Neural progenitor cell (in vitro differentiated cells): ENCODE measurements around the gene DCC. TPM values are rescaled to one million over a fixed set of nuclear protein-coding genes. Genes with fewer than 3 reads are reported as not detected.
A peak's percentile ranks its signal among the peaks of the same experiment; 100 is the strongest.

ENCODE experiments used
- DNase-seq: peaks from one replicate; pipeline ENCODE4 v3.0.0-alpha.2; 2016; ENCODE audit warnings: low spot score
- H2AFZ ChIP-seq: fragments of 200-600 bp; sonication (generic); replicated peaks from 2 replicates; pipeline ENCODE4 v1.6.1; 2016; ENCODE audit warnings: antibody characterized with exemption
- H3F3A ChIP-seq: fragments of 200-600 bp; sonication (generic); 2 replicates; pipeline ENCODE4 v1.6.1; 2016; ENCODE audit warnings: antibody characterized with exemption, low read depth
- H3K27ac ChIP-seq: fragments of 200-600 bp; sonication (generic); 2 replicates; pipeline ENCODE4 v1.5.1; 2016; ENCODE audit warnings: mild to moderate bottlenecking
- H3K27me3 ChIP-seq: fragments of 200-600 bp; sonication (generic); 2 replicates; pipeline ENCODE4 v1.6.1; 2016; ENCODE audit warnings: mild to moderate bottlenecking, moderate library complexity
- H3K36me3 ChIP-seq: fragments of 200-600 bp; sonication (generic); 2 replicates; pipeline ENCODE4 v1.5.1; 2016
- H3K4me1 ChIP-seq: fragments of 200-600 bp; sonication (generic); 2 replicates; pipeline ENCODE4 v1.6.1; 2016; ENCODE audit warnings: mixed run types
- H3K4me2 ChIP-seq: fragments of 200-600 bp; sonication (generic); 2 replicates; pipeline ENCODE4 v1.6.1; 2016
- H3K4me3 ChIP-seq: fragments of 200-600 bp; sonication (generic); 2 replicates; pipeline ENCODE4 v1.5.1; 2016
- H3K79me2 ChIP-seq: fragments of 200-600 bp; sonication (generic); 2 replicates; pipeline ENCODE4 v1.6.1; 2016; ENCODE audit warnings: low read depth
- H3K9ac ChIP-seq: fragments of 200-600 bp; sonication (generic); 2 replicates; pipeline ENCODE4 v1.6.1; 2016
- H3K9me3 ChIP-seq: fragments of 200-600 bp; sonication (generic); 2 replicates; pipeline ENCODE4 v1.5.1; 2016; ENCODE audit warnings: low read depth
- H4K20me1 ChIP-seq: fragments of 200-600 bp; sonication (generic); 2 replicates; pipeline ENCODE4 v1.6.1; 2016; ENCODE audit warnings: low read depth
- H3K27ac Mint-ChIP-seq: 3 replicates; pipeline ENCODE4 v1.8.0; 2021; ENCODE audit warnings: mixed read lengths
- H3K27me3 Mint-ChIP-seq: 2 replicates; pipeline ENCODE4 v1.8.0; 2022; ENCODE audit warnings: low read depth, mild to moderate bottlenecking, inconsistent platforms, moderate library complexity, mixed read lengths; ENCODE audit not compliant: insufficient read depth
- H3K36me3 Mint-ChIP-seq: 3 replicates; pipeline ENCODE4 v1.8.0; 2021; ENCODE audit warnings: mixed read lengths
- H3K4me1 Mint-ChIP-seq: 3 replicates; pipeline ENCODE4 v1.8.0; 2021; ENCODE audit warnings: mixed read lengths
- H3K4me3 Mint-ChIP-seq: 3 replicates; pipeline ENCODE4 v1.8.0; 2021; ENCODE audit warnings: mild to moderate bottlenecking, moderate library complexity, mixed read lengths
- H3K9me3 Mint-ChIP-seq: 3 replicates; pipeline ENCODE4 v1.8.0; 2020; ENCODE audit warnings: mixed read lengths
- CTCF ChIP-seq: fragments of 200-600 bp; sonication (generic); IDR thresholded peaks from 2 replicates; pipeline ENCODE4 v1.5.1; 2017; ENCODE audit warnings: antibody characterized with exemption, mild to moderate bottlenecking
- EZH2 ChIP-seq: fragments of 200-600 bp; sonication (generic); IDR thresholded peaks from 2 replicates; pipeline ENCODE4 v1.6.1; 2017; ENCODE audit warnings: antibody characterized with exemption, mild to moderate bottlenecking, moderate library complexity
- EZH2phosphoT487 ChIP-seq: fragments of 200-600 bp; sonication (generic); IDR thresholded peaks from 2 replicates; pipeline ENCODE4 v1.6.1; 2017; ENCODE audit warnings: antibody characterized with exemption
- total RNA-seq: library from RNA; depleted of rRNA; stranded (reverse); fragments of >200 nt; gene quantifications from 2 replicates; pipeline ENCODE4 v1.2.3, GENCODE V29; 2015; ENCODE audit warnings: low replicate concordance

DCC gene
- total RNA-seq, 1 donor from 2014 or later: 0.41 TPM

- Histone ChIP-seq H3F3A (no peaks in the 10 kb centered on the region), H3K9me3 (no peaks in the 10 kb centered on the region), H3K79me2 (no peaks in the 10 kb centered on the region), H3K4me2 (no peak overlapping the region), H3K4me3 (no peak overlapping the region), H3K9ac (no peak overlapping the region), H3K27me3 (no peaks in the 10 kb centered on the region), H4K20me1 (no peaks in the 10 kb centered on the region), H3K36me3 (no peaks in the 10 kb centered on the region), H3K4me1 (no peaks in the 10 kb centered on the region), H2AFZ (no peak overlapping the region), H3K27ac (no peak overlapping the region)
- H3K4me3 Mint-ChIP-seq: no peak overlapping the region
- no peaks in the 10 kb centered on the region for H3K27me3 Mint-ChIP-seq
- H3K36me3 Mint-ChIP-seq: peaks cover 7% of the 10 kb centered on the region
- H3K9me3 Mint-ChIP-seq: peaks cover 3% of the 10 kb centered on the region
- no peak for DNase-seq
- H3K27ac Mint-ChIP-seq: no peak overlapping the region
- TF ChIP-seq EZH2 (no peak), EZH2phosphoT487 (no peak), CTCF (no peak)
- H3K4me1 Mint-ChIP-seq: no peaks in the 10 kb centered on the region
These were observed 102.7 kb downstream of the DCC start for GRCh38 chr18:52442686-52443085.

GRCh38 chr18:52451256-52451655 is 111.3 kb downstream of the DCC start:
- DNase-seq: peak; percentile 9
- Histone ChIP-seq H3K4me3 (no peak overlapping the region), H3K9ac (no peak overlapping the region), H3K36me3 (no peaks in the 10 kb centered on the region), H3K27me3 (no peaks in the 10 kb centered on the region), H3K4me1 (no peaks in the 10 kb centered on the region), H3F3A (no peaks in the 10 kb centered on the region), H3K9me3 (no peaks in the 10 kb centered on the region), H3K79me2 (no peaks in the 10 kb centered on the region), H2AFZ (no peak overlapping the region), H4K20me1 (no peaks in the 10 kb centered on the region), H3K27ac (no peak overlapping the region), H3K4me2 (no peak overlapping the region)
- Mint-ChIP-seq H3K36me3 (peaks cover 12% of the 10 kb centered on the region), H3K27ac (no peak overlapping the region), H3K4me1 (peaks cover 14% of the 10 kb centered on the region), H3K9me3 (peaks cover 7% of the 10 kb centered on the region), H3K27me3 (no peaks in the 10 kb centered on the region), H3K4me3 (no peak overlapping the region)
- TF ChIP-seq CTCF: no peak
- no peak for TF ChIP-seq EZH2
- no peak for TF ChIP-seq EZH2phosphoT487

- no peak overlapping the region for H3K4me3 Mint-ChIP-seq
- no peaks in the 10 kb centered on the region for H3K9me3 ChIP-seq
- TF ChIP-seq EZH2phosphoT487 (no peak), CTCF (no peak), EZH2 (no peak)
- H3K4me2 ChIP-seq: no peak overlapping the region
- H4K20me1 ChIP-seq: no peaks in the 10 kb centered on the region
- H2AFZ ChIP-seq: no peak overlapping the region
- no peaks in the 10 kb centered on the region for H3K79me2 ChIP-seq
- H3K36me3 ChIP-seq: no peaks in the 10 kb centered on the region
- peaks cover 10% of the 10 kb centered on the region for H3K36me3 Mint-ChIP-seq
- H3K27ac ChIP-seq: no peak overlapping the region
- H3K9ac ChIP-seq: no peak overlapping the region
- peaks cover 14% of the 10 kb centered on the region for H3K4me1 Mint-ChIP-seq
- no peaks in the 10 kb centered on the region for H3F3A ChIP-seq
- peak; percentile 7 for DNase-seq
- H3K4me3 ChIP-seq: no peak overlapping the region
- no peaks in the 10 kb centered on the region for H3K27me3 Mint-ChIP-seq
- H3K9me3 Mint-ChIP-seq: peaks cover 7% of the 10 kb centered on the region
- H3K27ac Mint-ChIP-seq: no peak overlapping the region
- H3K4me1 ChIP-seq: no peaks in the 10 kb centered on the region
- H3K27me3 ChIP-seq: no peaks in the 10 kb centered on the region
These were observed 111.9 kb downstream of the DCC start for GRCh38 chr18:52451851-52452250.

GRCh38 chr18:52452427-52452826 is 112.4 kb downstream of the DCC start:
- Histone ChIP-seq H3K36me3 (no peaks in the 10 kb centered on the region), H3K4me1 (no peaks in the 10 kb centered on the region), H2AFZ (no peak overlapping the region), H3K4me3 (no peak overlapping the region), H3K9me3 (no peaks in the 10 kb centered on the region), H4K20me1 (no peaks in the 10 kb centered on the region), H3K4me2 (no peak overlapping the region), H3F3A (no peaks in the 10 kb centered on the region), H3K9ac (no peak overlapping the region), H3K27ac (no peak overlapping the region), H3K79me2 (no peaks in the 10 kb centered on the region), H3K27me3 (no peaks in the 10 kb centered on the region)
- TF ChIP-seq EZH2phosphoT487 (no peak), EZH2 (no peak), CTCF (no peak)
- Mint-ChIP-seq H3K36me3 (peaks cover 7% of the 10 kb centered on the region), H3K4me3 (no peak overlapping the region), H3K4me1 (peaks cover 14% of the 10 kb centered on the region), H3K9me3 (peaks cover 7% of the 10 kb centered on the region), H3K27me3 (no peaks in the 10 kb centered on the region), H3K27ac (no peak overlapping the region)
- DNase-seq: no peak
